SK-N-SH (cell line): Measurements from ENCODE around the gene OR2T29. TPM values are rescaled to one million over a fixed set of nuclear protein-coding genes. Genes with fewer than 3 reads are reported as not detected.

Experiments used
- CTCF ChIA-PET: fragments of 300-600, 350-600 bp; formaldehyde crosslinking; extraction: SDS; loops from one replicate; lab custom pipeline; 2021; lab: Yijun Ruan, JAX
- POLR2A ChIA-PET: fragments of 350-600 bp; sonication (Branson Sonifier 250); formaldehyde crosslinking; extraction: SDS; loops from one replicate; lab custom pipeline; 2020; ENCODE audit warnings: antibody characterized with exemption, inconsistent platforms; lab: Yijun Ruan, JAX
- DNase-seq: peaks from one replicate; pipeline ENCODE4 v3.0.0; 2012
- H2AFZ ChIP-seq: fragments of 200-600 bp; sonication (generic); 2 replicates; pipeline ENCODE4 v1.8.1; 2016; ENCODE audit warnings: antibody characterized with exemption, mild to moderate bottlenecking, low read depth
- H3F3A ChIP-seq: fragments of 200-600 bp; sonication (generic); replicated peaks from 2 replicates; pipeline ENCODE3; 2016; ENCODE audit warnings: antibody characterized with exemption, mild to moderate bottlenecking; ENCODE audit not compliant: insufficient read depth
- H3K27ac ChIP-seq, 2 experiments: fragments of 200-500 bp in 1 of 2; fragments of 200-600 bp in 1 of 2; sonication (Bioruptor generic) in 1 of 2; sonication (generic), shearing (Covaris generic) in 1 of 2; 2 replicates each; pipeline versions ENCODE4 v1.5.1 to v1.6.1; 2014 to 2016; ENCODE audit warnings: low read depth in 2 of 2, inconsistent platforms in 1 of 2, low read length in 1 of 2, mild to moderate bottlenecking in 1 of 2, mixed read lengths in 1 of 2
- H3K27me3 ChIP-seq: fragments of 200-600 bp; sonication (generic), shearing (Covaris generic); 2 replicates; pipeline ENCODE4 v1.6.1; 2016; ENCODE audit warnings: mixed run types; ENCODE audit not compliant: insufficient read depth
- H3K36me3 ChIP-seq, 2 experiments: fragments of 200-500 bp in 1 of 2; fragments of 200-600 bp in 1 of 2; sonication (Bioruptor generic) in 1 of 2; sonication (generic) in 1 of 2; replicated peaks in 1 of 2; 2 replicates each; pipeline versions ENCODE3 to v1.5.1; 2014 to 2016; ENCODE audit warnings: low read length in 1 of 2, mild to moderate bottlenecking in 1 of 2; ENCODE audit not compliant: insufficient read depth in 2 of 2, control insufficient read depth in 1 of 2
- H3K4me1 ChIP-seq, 2 experiments: fragments of 200-500 bp in 1 of 2; fragments of 200-600 bp in 1 of 2; sonication (Bioruptor generic) in 1 of 2; sonication (generic), shearing (Covaris generic) in 1 of 2; 2 replicates each; pipeline versions ENCODE4 v1.5.1 to v1.6.1; 2014 to 2016; ENCODE audit warnings: low read depth in 1 of 2, low read length in 1 of 2, mixed run types in 1 of 2; ENCODE audit not compliant: insufficient read depth in 2 of 2, control insufficient read depth in 1 of 2
- H3K4me2 ChIP-seq: fragments of 200-600 bp; sonication (generic), shearing (Covaris generic); 2 replicates; pipeline ENCODE4 v1.6.1; 2017; ENCODE audit warnings: mixed run types
- H3K4me3 ChIP-seq, 2 experiments: fragments of 200-500 bp in 1 of 2; fragments of 200-600 bp in 1 of 2; sonication (Bioruptor generic) in 1 of 2; sonication (generic), shearing (Covaris generic) in 1 of 2; 2 replicates each; pipeline versions ENCODE4 v1.5.1 to v1.8.1; 2014 to 2016; ENCODE audit warnings: low read depth in 2 of 2, inconsistent platforms in 1 of 2, low read length in 1 of 2, mild to moderate bottlenecking in 1 of 2, mixed read lengths in 1 of 2, moderate library complexity in 1 of 2
- H3K79me2 ChIP-seq: fragments of 200-600 bp; sonication (generic); 2 replicates; pipeline ENCODE4 v1.8.1; 2017; ENCODE audit warnings: mild to moderate bottlenecking; ENCODE audit not compliant: insufficient read depth
- H3K9ac ChIP-seq: fragments of 200-600 bp; sonication (generic); 2 replicates; pipeline ENCODE4 v1.6.1; 2017; ENCODE audit warnings: mixed run types
- H3K9me2 ChIP-seq: fragments of 200-600 bp; sonication (generic); 2 replicates; pipeline ENCODE4 v1.6.1; 2017; ENCODE audit warnings: mixed run types
- H3K9me3 ChIP-seq: fragments of 200-600 bp; sonication (generic); 2 replicates; pipeline ENCODE4 v1.6.1; 2017; ENCODE audit warnings: mixed run types, mild to moderate bottlenecking, moderate library complexity
- H4K20me1 ChIP-seq: fragments of 200-600 bp; sonication (generic); 2 replicates; pipeline ENCODE4 v1.6.1; 2017; ENCODE audit warnings: mild to moderate bottlenecking, mixed run types; ENCODE audit not compliant: insufficient read depth
- CTCF ChIP-seq: fragments of 200-600 bp; sonication (generic); IDR thresholded peaks from 2 replicates; pipeline ENCODE4 v1.6.1; 2017; ENCODE audit warnings: antibody characterized with exemption, mild to moderate bottlenecking, moderate library complexity
- ELF1 ChIP-seq: IDR thresholded peaks from 2 replicates; pipeline ENCODE4 v1.4.0; 2012
- EP300 ChIP-seq, 2 experiments: IDR thresholded peaks; 2 replicates each; pipeline versions ENCODE4 v1.4.0 to v1.6.1; 2012; ENCODE audit warnings: borderline replicate concordance in 1 of 2, low read depth in 1 of 2, low read length in 1 of 2
- FOSL2 ChIP-seq: IDR thresholded peaks from 2 replicates; pipeline ENCODE4 v1.4.0; 2012; ENCODE audit warnings: low read depth, mild to moderate bottlenecking, moderate library complexity, borderline replicate concordance
- FOXM1 ChIP-seq: IDR thresholded peaks from 2 replicates; pipeline ENCODE4 v1.4.0; 2012; ENCODE audit warnings: low read depth, mild to moderate bottlenecking
- JUND ChIP-seq: IDR thresholded peaks from 2 replicates; pipeline ENCODE4 v1.4.0; 2012
- MAX ChIP-seq: IDR thresholded peaks from 2 replicates; pipeline ENCODE4 v1.4.0; 2012; ENCODE audit warnings: low read depth
- MEF2A ChIP-seq: IDR thresholded peaks from 2 replicates; pipeline ENCODE4 v1.4.0; 2012; ENCODE audit warnings: low read depth, borderline replicate concordance
- MXI1 ChIP-seq: IDR thresholded peaks from 2 replicates; pipeline ENCODE4 v1.6.1; 2012; ENCODE audit warnings: mild to moderate bottlenecking, low read depth, low read length, improper control_type of control experiment
- NFIC ChIP-seq: IDR thresholded peaks from 2 replicates; pipeline ENCODE4 v1.4.0; 2012; ENCODE audit warnings: borderline replicate concordance
- PBX3 ChIP-seq: IDR thresholded peaks from 2 replicates; pipeline ENCODE4; 2012
- POLR2AphosphoS5 ChIP-seq: IDR thresholded peaks from 2 replicates; pipeline ENCODE4 v1.6.1; 2012; ENCODE audit warnings: low read depth, low read length
- RAD21 ChIP-seq: IDR thresholded peaks from 2 replicates; pipeline ENCODE4 v1.6.1; 2012; ENCODE audit warnings: mild to moderate bottlenecking, low read length
- RCOR1 ChIP-seq: fragments of 150-350 bp; IDR thresholded peaks from 2 replicates; pipeline ENCODE4 v1.6.1; 2017; ENCODE audit warnings: antibody characterized with exemption, low read length
- REST ChIP-seq: IDR thresholded peaks from 2 replicates; pipeline ENCODE4 v1.6.1; 2012; ENCODE audit warnings: mild to moderate bottlenecking, low read depth, low read length, moderate library complexity
- RFX5 ChIP-seq: IDR thresholded peaks from 2 replicates; pipeline ENCODE4 v1.6.1; 2012; ENCODE audit warnings: mild to moderate bottlenecking, improper control_type of control experiment, low read length
- TAF1 ChIP-seq: IDR thresholded peaks from 2 replicates; pipeline ENCODE4 v1.6.1; 2012; ENCODE audit warnings: low read depth, mild to moderate bottlenecking, low read length, moderate library complexity, borderline replicate concordance
- TEAD4 ChIP-seq: IDR thresholded peaks from 2 replicates; pipeline ENCODE4 v1.4.0; 2012; ENCODE audit warnings: mild to moderate bottlenecking, borderline replicate concordance; ENCODE audit not compliant: insufficient read depth
- USF2 ChIP-seq: fragments of 150-350 bp; IDR thresholded peaks from 2 replicates; pipeline ENCODE4 v1.6.1; 2017; ENCODE audit warnings: antibody characterized with exemption, low read length, low read depth, borderline replicate concordance
- ZBTB33 ChIP-seq: IDR thresholded peaks from 2 replicates; pipeline ENCODE4 v1.4.0; 2012; ENCODE audit warnings: low read depth, borderline replicate concordance
- WGBS: methylation state at CpG from one replicate; pipeline ENCODE4 v1.1.6; 2017; ENCODE audit warnings: low lambda C conversion rate; 5-methylcytosine and 5-hydroxymethylcytosine counted together
- polyA plus RNA-seq, 3 experiments: library from polyadenylated mRNA; depleted of rRNA; stranded (reverse); fragments of >200 nt; gene quantifications; 2 replicates each; pipeline ENCODE4 v1.2.3, GENCODE V29; 2012

OR2T29 gene
- polyA plus RNA-seq, 1 of the 3 experiments (the other 2 are of a cell fraction): not detected

- TF ChIP-seq REST: no peak
- no peak for TF ChIP-seq ZBTB33
- TF ChIP-seq MEF2A: no peak
- TF ChIP-seq ELF1: no peak
- TF ChIP-seq CTCF: no peak
- TF ChIP-seq FOSL2: no peak
Observed at GRCh38 chr1:248596615-248597014, 34.0 kb upstream of the OR2T29 start (continued).

- Histone ChIP-seq H4K20me1 (no peaks in the 10 kb centered on the region), H2AFZ (no peak overlapping the region), H3K27me3 (no peaks in the 10 kb centered on the region; the same call in 1 of the 2 replicates), H3K4me1 (no peaks in the 10 kb centered on the region), H3F3A (no peaks in the 10 kb centered on the region), H3K9me3 (no peaks in the 10 kb centered on the region), H3K27ac (no peak overlapping the region), H3K4me3 (no peak overlapping the region), H3K4me2 (no peak overlapping the region), H3K36me3 (no peaks in the 10 kb centered on the region), H3K9ac (no peak overlapping the region), H3K9me2 (no peaks in the 10 kb centered on the region), H3K79me2 (no peaks in the 10 kb centered on the region)
- ChIA-PET CTCF (no interaction called here), POLR2A (no interaction called here)
- 0% methylated on average over 5 of the region's 5 CpGs for WGBS
- DNase-seq: no peak
- TF ChIP-seq MXI1 (no peak), MAX (no peak), NFIC (no peak), JUND (no peak), FOXM1 (no peak), ZBTB33 (no peak), POLR2AphosphoS5 (no peak), RFX5 (no peak), TAF1 (no peak), RCOR1 (no peak), EP300 (IDR thresholded peaks at IDR 0.05; ENCODE audit: borderline replicate concordance in 1 of 2, low read depth in 1 of 2, low read length in 1 of 2) (no peak), TEAD4 (no peak), MEF2A (no peak), RAD21 (no peak), PBX3 (no peak), USF2 (no peak)
Observed at GRCh38 chr1:248593226-248593625, 30.7 kb upstream of the OR2T29 start.
